CD14-positive monocyte (primary cell): ENCODE data around the gene GP9. TPM values are rescaled to one million over a fixed set of nuclear protein-coding genes. Genes with fewer than 3 reads are reported as not detected.

ENCODE experiments used
- DNase-seq, 3 donors: peaks; one replicate each; pipeline ENCODE4 v3.0.0-alpha.2; 2011 to 2022
- H2AFZ ChIP-seq: 2 replicates; pipeline ENCODE4 v1.6.0; 2012; ENCODE audit warnings: mild to moderate bottlenecking, low read depth, low read length, inconsistent platforms; ENCODE audit not compliant: insufficient read depth, poor library complexity, severe bottlenecking
- H3K27ac ChIP-seq, 2 donors: 1 replicate in 1 of 2; 2 replicates in 1 of 2; pipeline ENCODE4 v1.5.1; 2012 to 2013; ENCODE audit warnings: low read length in 2 of 2, control low read depth in 1 of 2, inconsistent platforms in 1 of 2, low read depth in 1 of 2, mild to moderate bottlenecking in 1 of 2
- H3K27me3 ChIP-seq, 2 donors: one replicate each; pipeline versions ENCODE4 v1.6.0 to v1.6.1; 2011 to 2013; ENCODE audit warnings: low read length in 2 of 2; ENCODE audit not compliant: control insufficient read depth in 2 of 2, insufficient read depth in 2 of 2
- H3K36me3 ChIP-seq, 2 donors: replicated peaks in 1 of 2; 1 replicate in 1 of 2; 2 replicates in 1 of 2; pipeline versions ENCODE4 v1.5.1 to v1.6.1; 2012 to 2013; ENCODE audit warnings: low read length in 2 of 2, control low read depth in 1 of 2, inconsistent platforms in 1 of 2, mild to moderate bottlenecking in 1 of 2; ENCODE audit not compliant: insufficient read depth in 2 of 2, control insufficient read depth in 1 of 2
- H3K4me1 ChIP-seq, 2 donors: 1 replicate in 1 of 2; 2 replicates in 1 of 2; pipeline versions ENCODE4 v1.5.1 to v1.6.1; 2012 to 2013; ENCODE audit warnings: low read length in 2 of 2, control low read depth in 1 of 2, inconsistent platforms in 1 of 2, mild to moderate bottlenecking in 1 of 2, moderate library complexity in 1 of 2; ENCODE audit not compliant: insufficient read depth in 2 of 2, control insufficient read depth in 1 of 2
- H3K4me2 ChIP-seq: replicated peaks from 2 replicates; pipeline ENCODE3; 2012; ENCODE audit warnings: low read length, moderate library complexity, mild to moderate bottlenecking; ENCODE audit not compliant: poor library complexity, severe bottlenecking; ENCODE audit errors: extremely low read depth
- H3K4me3 ChIP-seq, 3 experiments: fragments of 200-600 bp in 1 of 3; sonication (generic) in 1 of 3; replicated peaks in 1 of 3; 1 replicate in 2 of 3; 2 replicates in 1 of 3; pipeline ENCODE4 v1.5.1; 2011 to 2013; ENCODE audit warnings: low read length in 3 of 3, mild to moderate bottlenecking in 3 of 3, control low read depth in 2 of 3, low read depth in 2 of 3, inconsistent platforms in 1 of 3, moderate library complexity in 1 of 3
- H3K79me2 ChIP-seq: 2 replicates; pipeline ENCODE4 v1.6.0; 2012; ENCODE audit warnings: mild to moderate bottlenecking, control low read depth, inconsistent platforms, low read length, moderate library complexity; ENCODE audit not compliant: insufficient read depth
- H3K9ac ChIP-seq: 2 replicates; pipeline ENCODE4 v1.6.0; 2017; ENCODE audit warnings: low read length, mild to moderate bottlenecking; ENCODE audit not compliant: insufficient read depth, poor library complexity, severe bottlenecking
- H3K9me3 ChIP-seq, 2 donors: replicated peaks in 1 of 2; 1 replicate in 1 of 2; 2 replicates in 1 of 2; pipeline versions ENCODE4 v1.5.1 to v1.6.1; 2012 to 2013; ENCODE audit warnings: low read length in 2 of 2, control low read depth in 1 of 2; ENCODE audit not compliant: control insufficient read depth in 1 of 2, insufficient read depth in 1 of 2
- H4K20me1 ChIP-seq: 2 replicates; pipeline ENCODE4 v1.6.0; 2012; ENCODE audit warnings: mild to moderate bottlenecking, low read length, control low read depth, moderate library complexity; ENCODE audit not compliant: insufficient read depth
- H3K27ac Mint-ChIP-seq, 7 donors: one replicate each; pipeline ENCODE4 v1.8.0; 2020; ENCODE audit warnings: mild to moderate bottlenecking in 7 of 7, mixed read lengths in 7 of 7, moderate library complexity in 6 of 7, inconsistent platforms in 2 of 7
- H3K27me3 Mint-ChIP-seq, 3 donors: one replicate each; pipeline ENCODE4 v1.8.0; 2021 to 2022; ENCODE audit warnings: low read depth in 3 of 3, mild to moderate bottlenecking in 3 of 3, mixed read lengths in 3 of 3, moderate library complexity in 3 of 3, inconsistent platforms in 1 of 3
- H3K36me3 Mint-ChIP-seq, 2 donors: one replicate each; pipeline ENCODE4 v1.8.0; 2020; ENCODE audit warnings: mixed read lengths in 2 of 2, inconsistent platforms in 1 of 2, mild to moderate bottlenecking in 1 of 2
- H3K4me1 Mint-ChIP-seq: one replicate; pipeline ENCODE4 v1.8.0; 2020; ENCODE audit warnings: mild to moderate bottlenecking, mixed read lengths
- H3K4me3 Mint-ChIP-seq, 2 donors: one replicate each; pipeline ENCODE4 v1.8.0; 2020; ENCODE audit warnings: mild to moderate bottlenecking in 2 of 2, mixed read lengths in 2 of 2, moderate library complexity in 1 of 2
- H3K9me3 Mint-ChIP-seq, 7 donors: one replicate each; pipeline ENCODE4 v1.8.0; 2020 to 2022; ENCODE audit warnings: mixed read lengths in 7 of 7, mild to moderate bottlenecking in 6 of 7, moderate library complexity in 6 of 7, inconsistent platforms in 2 of 7
- CTCF ChIP-seq: fragments of 200-600 bp; IDR thresholded peaks from one replicate; pipeline ENCODE4 v1.8.0; 2022; ENCODE audit warnings: antibody characterized with exemption, mild to moderate bottlenecking
- WGBS: methylation state at CpG from one replicate; pipeline ENCODE4 v1.1.5; 2013; ENCODE audit warnings: missing lambda C conversion rate; ENCODE audit not compliant: insufficient coverage; 5-methylcytosine and 5-hydroxymethylcytosine counted together
- intact Hi-C, 2 donors: fragments of 100-400 bp; cut with micrococcal nuclease; formaldehyde crosslinking; loops; one replicate each; pipeline versions ENCODE4 v1.15.0 to v1.15.1; 2023
- polyA plus RNA-seq, 3 donors: library from polyadenylated mRNA; depleted of rRNA in 1 of 3; unstranded in 2 of 3; stranded (reverse) in 1 of 3; fragments of 300-500 nt in 2 of 3; fragments of >200 nt in 1 of 3; fragmentation: Illumina TruSeq in 2 of 3; gene quantifications; 1 replicate in 2 of 3; 2 replicates in 1 of 3; pipeline ENCODE4 v1.2.3, GENCODE V29; 2012 to 2021

GP9 gene
- polyA plus RNA-seq, 3 donors: 0.74 to 2.7 TPM; not detected in 1

- 12% methylated on average over 9 of the region's 19 CpGs for WGBS
- Histone ChIP-seq H3K9ac (no peak overlapping the region), H4K20me1 (no peaks in the 10 kb centered on the region), H3K27me3 (no peaks in the 10 kb centered on the region), H2AFZ (peak overlapping the region; percentile 75), H3K4me1 (peaks cover 16 to 19% of the 10 kb centered on the region in 2 donors), H3K36me3 (no peaks in the 10 kb centered on the region), H3K79me2 (no peaks in the 10 kb centered on the region), H3K4me2 (peak overlapping the region; percentile 35), H3K27ac (no peak overlapping the region), H3K4me3 (no peak overlapping the region), H3K9me3 (peaks cover 0 to 3% of the 10 kb centered on the region in 2 donors)
- peaks cover 20% of the 10 kb centered on the region for H3K4me1 Mint-ChIP-seq
- H3K27ac Mint-ChIP-seq: peak overlapping the region in 3 of 7 donors; percentile 42 to 53 (median 42)
- intact Hi-C loops: no loop called here
- TF ChIP-seq CTCF: no peak
- peak overlapping the region; percentile 45 to 76 for H3K4me3 Mint-ChIP-seq
- H3K36me3 Mint-ChIP-seq: peaks cover 0 to 2% of the 10 kb centered on the region in 2 donors
- H3K27me3 Mint-ChIP-seq: peaks cover 5 to 9% (median 6%) of the 10 kb centered on the region in 3 donors
- peak in 2 of 3 donors; percentile 27 to 31 for DNase-seq
- H3K9me3 Mint-ChIP-seq: no peaks in the 10 kb centered on the region
Observed at GRCh38 chr3:129015388-129016105, 45.0 kb upstream of the GP9 start.

- H3K79me2 ChIP-seq: no peaks in the 10 kb centered on the region
- Mint-ChIP-seq H3K36me3 (peaks cover 0 to 2% of the 10 kb centered on the region in 2 donors), H3K27ac (peak overlapping the region in 1 of 7 donors; percentile 15), H3K27me3 (peaks cover 5 to 7% (median 6%) of the 10 kb centered on the region in 3 donors), H3K9me3 (no peaks in the 10 kb centered on the region), H3K4me1 (peaks cover 20% of the 10 kb centered on the region), H3K4me3 (no peak overlapping the region)
- H3K4me2 ChIP-seq: peak overlapping the region; percentile 35
- DNase-seq: peak in 2 of 3 donors; percentile 35 to 41
- H3K27me3 ChIP-seq: no peaks in the 10 kb centered on the region
- 0% methylated on average over 5 of the region's 6 CpGs for WGBS
- H4K20me1 ChIP-seq: no peaks in the 10 kb centered on the region
- intact Hi-C loops: no loop called here
- H2AFZ ChIP-seq: no peak overlapping the region
- peaks cover 0 to 3% of the 10 kb centered on the region in 2 donors for H3K9me3 ChIP-seq
- no peak overlapping the region for H3K27ac ChIP-seq
- peak; percentile 20 for TF ChIP-seq CTCF
- peaks cover 16 to 19% of the 10 kb centered on the region in 2 donors for H3K4me1 ChIP-seq
- no peak overlapping the region for H3K4me3 ChIP-seq
- H3K36me3 ChIP-seq: no peaks in the 10 kb centered on the region
- H3K9ac ChIP-seq: no peak overlapping the region
Observed at GRCh38 chr3:129016356-129016719, 44.2 kb upstream of the GP9 start.
